Measurements from ENCODE around the gene SLC19A1. TPM values are rescaled to one million over a fixed set of nuclear protein-coding genes. Genes with fewer than 3 reads are reported as not detected.
A peak's percentile ranks its signal among the peaks of the same experiment; 100 is the strongest.

The SLC19A1 gene
- total and polyA plus RNA-seq, 4 donors: 8.4 to 28.0 (median 13.0) TPM

- no peaks in the 10 kb centered on the region for H3K9me3 ChIP-seq (ENCODE audit: control insufficient read depth in 4 of 4, low read length in 3 of 4)
- TF ChIP-seq HNF4G (IDR thresholded peaks at IDR 0.05) (no peak), RAD21 (IDR thresholded peaks at IDR 0.05) (no peak), RXRA (IDR thresholded peaks at IDR 0.05) (peak in 1 of 2 donors; percentile 43)
- 71% methylated on average over 17 of the region's 17 CpGs for WGBS
- H3K27ac ChIP-seq (ENCODE audit: low read depth in 1 of 2, low read length in 2 of 2): peak overlapping the region in 1 of 2 donors; percentile 20
- no peaks in the 10 kb centered on the region for H3K27me3 ChIP-seq (ENCODE audit: control insufficient read depth in 4 of 4, insufficient read depth in 4 of 4, low read length in 3 of 4)
- H3K4me1 ChIP-seq (ENCODE audit: control insufficient read depth in 4 of 4, insufficient read depth in 4 of 4, low read length in 3 of 4): peaks cover 13 to 45% (median 23%) of the 10 kb centered on the region in 4 donors
- no peak overlapping the region for H3K9ac ChIP-seq (ENCODE audit: low read depth in 1 of 2, low read length in 2 of 2)
- H3K36me3 ChIP-seq (ENCODE audit: control insufficient read depth in 4 of 4, insufficient read depth in 3 of 4, low read depth in 1 of 4, low read length in 3 of 4): no peaks in the 10 kb centered on the region
- DNase-seq (ENCODE audit: low spot score): peak; percentile 21
- H3K4me3 ChIP-seq (ENCODE audit: low read depth in 1 of 3, low read length in 3 of 3): no peak overlapping the region
Measured at GRCh38 chr21:45539046-45539795, 3.0 kb downstream of the SLC19A1 start.

GRCh38 chr21:45538381-45539045 is 3.7 kb downstream of the SLC19A1 start:
- H3K36me3 ChIP-seq (ENCODE audit: control insufficient read depth in 4 of 4, insufficient read depth in 3 of 4, low read depth in 1 of 4, low read length in 3 of 4): no peaks in the 10 kb centered on the region

More at GRCh38 chr21:45538381-45539045, 3.7 kb downstream of the SLC19A1 start:
- 96% methylated on average over 31 of the region's 31 CpGs for WGBS
- no peak for DNase-seq (ENCODE audit: low spot score)
- Histone ChIP-seq H3K27me3 (ENCODE audit: control insufficient read depth in 4 of 4, insufficient read depth in 4 of 4, low read length in 3 of 4) (no peaks in the 10 kb centered on the region), H3K4me1 (ENCODE audit: control insufficient read depth in 4 of 4, insufficient read depth in 4 of 4, low read length in 3 of 4) (peaks cover 19 to 52% (median 29%) of the 10 kb centered on the region in 4 donors), H3K9me3 (ENCODE audit: control insufficient read depth in 4 of 4, low read length in 3 of 4) (no peaks in the 10 kb centered on the region), H3K27ac (ENCODE audit: low read depth in 1 of 2, low read length in 2 of 2) (peak overlapping the region in 1 of 2 donors; percentile 20), H3K4me3 (ENCODE audit: low read depth in 1 of 3, low read length in 3 of 3) (no peak overlapping the region), H3K9ac (ENCODE audit: low read depth in 1 of 2, low read length in 2 of 2) (no peak overlapping the region)
- TF ChIP-seq FOXA1 (IDR thresholded peaks at IDR 0.05) (no peak), ATF3 (IDR thresholded peaks at IDR 0.05) (no peak), SP1 (IDR thresholded peaks at IDR 0.05) (no peak), TAF1 (conservative IDR thresholded peaks at IDR 0.05) (no peak), RAD21 (IDR thresholded peaks at IDR 0.05) (no peak), EGR1 (IDR thresholded peaks at IDR 0.05; ENCODE audit: low read depth in 2 of 2) (no peak)
- TF ChIP-seq, protein P1, sequence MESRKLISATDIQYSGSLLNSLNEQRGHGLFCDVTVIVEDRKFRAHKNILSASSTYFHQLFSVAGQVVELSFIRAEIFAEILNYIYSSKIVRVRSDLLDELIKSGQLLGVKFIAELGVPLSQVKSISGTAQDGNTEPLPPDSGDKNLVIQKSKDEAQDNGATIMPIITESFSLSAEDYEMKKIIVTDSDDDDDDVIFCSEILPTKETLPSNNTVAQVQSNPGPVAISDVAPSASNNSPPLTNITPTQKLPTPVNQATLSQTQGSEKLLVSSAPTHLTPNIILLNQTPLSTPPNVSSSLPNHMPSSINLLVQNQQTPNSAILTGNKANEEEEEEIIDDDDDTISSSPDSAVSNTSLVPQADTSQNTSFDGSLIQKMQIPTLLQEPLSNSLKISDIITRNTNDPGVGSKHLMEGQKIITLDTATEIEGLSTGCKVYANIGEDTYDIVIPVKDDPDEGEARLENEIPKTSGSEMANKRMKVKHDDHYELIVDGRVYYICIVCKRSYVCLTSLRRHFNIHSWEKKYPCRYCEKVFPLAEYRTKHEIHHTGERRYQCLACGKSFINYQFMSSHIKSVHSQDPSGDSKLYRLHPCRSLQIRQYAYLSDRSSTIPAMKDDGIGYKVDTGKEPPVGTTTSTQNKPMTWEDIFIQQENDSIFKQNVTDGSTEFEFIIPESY (IDR thresholded peaks at IDR 0.05): no peak
- TF ChIP-seq, protein P2, sequence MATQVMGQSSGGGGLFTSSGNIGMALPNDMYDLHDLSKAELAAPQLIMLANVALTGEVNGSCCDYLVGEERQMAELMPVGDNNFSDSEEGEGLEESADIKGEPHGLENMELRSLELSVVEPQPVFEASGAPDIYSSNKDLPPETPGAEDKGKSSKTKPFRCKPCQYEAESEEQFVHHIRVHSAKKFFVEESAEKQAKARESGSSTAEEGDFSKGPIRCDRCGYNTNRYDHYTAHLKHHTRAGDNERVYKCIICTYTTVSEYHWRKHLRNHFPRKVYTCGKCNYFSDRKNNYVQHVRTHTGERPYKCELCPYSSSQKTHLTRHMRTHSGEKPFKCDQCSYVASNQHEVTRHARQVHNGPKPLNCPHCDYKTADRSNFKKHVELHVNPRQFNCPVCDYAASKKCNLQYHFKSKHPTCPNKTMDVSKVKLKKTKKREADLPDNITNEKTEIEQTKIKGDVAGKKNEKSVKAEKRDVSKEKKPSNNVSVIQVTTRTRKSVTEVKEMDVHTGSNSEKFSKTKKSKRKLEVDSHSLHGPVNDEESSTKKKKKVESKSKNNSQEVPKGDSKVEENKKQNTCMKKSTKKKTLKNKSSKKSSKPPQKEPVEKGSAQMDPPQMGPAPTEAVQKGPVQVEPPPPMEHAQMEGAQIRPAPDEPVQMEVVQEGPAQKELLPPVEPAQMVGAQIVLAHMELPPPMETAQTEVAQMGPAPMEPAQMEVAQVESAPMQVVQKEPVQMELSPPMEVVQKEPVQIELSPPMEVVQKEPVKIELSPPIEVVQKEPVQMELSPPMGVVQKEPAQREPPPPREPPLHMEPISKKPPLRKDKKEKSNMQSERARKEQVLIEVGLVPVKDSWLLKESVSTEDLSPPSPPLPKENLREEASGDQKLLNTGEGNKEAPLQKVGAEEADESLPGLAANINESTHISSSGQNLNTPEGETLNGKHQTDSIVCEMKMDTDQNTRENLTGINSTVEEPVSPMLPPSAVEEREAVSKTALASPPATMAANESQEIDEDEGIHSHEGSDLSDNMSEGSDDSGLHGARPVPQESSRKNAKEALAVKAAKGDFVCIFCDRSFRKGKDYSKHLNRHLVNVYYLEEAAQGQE (IDR thresholded peaks at IDR 0.05): no peak
